Cardiac septum (tissue), 1 donor: ENCODE results near the gene KCTD17. TPM values are rescaled to one million over a fixed set of nuclear protein-coding genes. Genes with fewer than 3 reads are reported as not detected.

Experiments
- DNase-seq: peaks from one replicate; pipeline ENCODE4 v3.0.0-alpha.2; 2020; ENCODE audit warnings: low spot score
- intact Hi-C: fragments of 100-400 bp; cut with DNase I; formaldehyde crosslinking; loops from one replicate; pipeline ENCODE4 v1.14.0; 2022
- total RNA-seq: library from RNA; stranded (reverse); fragmentation: NEBNext Ultra II Directional; extraction: Animal tissue kit (Norgen Biotek cat#: 25700); gene quantifications from one replicate; pipeline ENCODE4 v1.2.1, GENCODE V29; 2021
- donor health status: DM: no; HTN: no; CAD: no.

Gene KCTD17
- total RNA-seq, 1 donor from 2014 or later, result 50.2 TPM

DNA sequence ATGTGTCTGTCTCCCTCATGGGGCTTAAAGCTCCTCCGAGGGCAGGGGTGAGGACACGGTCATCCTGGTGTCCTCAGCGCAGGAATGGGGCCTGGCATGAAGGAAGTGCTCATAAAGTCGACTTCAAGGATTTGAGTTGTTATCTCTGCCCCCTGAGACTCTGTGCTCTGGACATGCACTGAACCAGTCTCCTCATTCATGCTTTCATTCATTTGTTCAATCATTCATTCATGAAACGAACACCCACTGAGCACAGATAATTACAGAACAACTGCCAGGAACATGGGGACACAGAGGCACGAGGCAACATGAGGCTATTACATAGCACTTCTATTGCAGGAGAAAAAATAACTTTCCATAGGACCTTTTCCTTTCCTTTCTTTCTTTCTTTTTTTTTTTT lies 41.5 kb downstream of the KCTD17 start:
- DNase-seq, result no peak
- intact Hi-C loops, result no loop called here

DNA sequence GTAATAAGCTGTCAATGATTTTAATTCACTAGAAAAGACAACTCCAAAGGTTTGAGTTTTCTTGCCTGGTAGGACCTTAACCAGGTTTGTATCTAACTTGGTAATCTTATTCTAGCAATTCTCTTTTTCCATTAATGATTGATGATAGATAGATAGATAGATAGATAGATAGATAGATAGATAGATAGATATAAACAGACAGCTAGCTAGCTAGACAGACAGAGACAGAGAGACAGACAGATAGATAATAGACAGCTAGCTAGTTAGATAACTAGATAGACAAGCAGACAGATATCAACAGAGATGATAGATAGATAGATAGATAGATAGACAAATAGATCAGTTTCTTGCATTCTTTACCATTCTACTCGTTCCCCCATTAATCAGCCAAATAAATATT lies 42.7 kb downstream of the KCTD17 start:
- intact Hi-C loops, result no loop called here
- DNase-seq, result no peak

- no peak for DNase-seq
- intact Hi-C loops, result no loop called here
Measured at GRCh38 chr22:37095113-37095512, 43.6 kb downstream of the KCTD17 start.

DNA sequence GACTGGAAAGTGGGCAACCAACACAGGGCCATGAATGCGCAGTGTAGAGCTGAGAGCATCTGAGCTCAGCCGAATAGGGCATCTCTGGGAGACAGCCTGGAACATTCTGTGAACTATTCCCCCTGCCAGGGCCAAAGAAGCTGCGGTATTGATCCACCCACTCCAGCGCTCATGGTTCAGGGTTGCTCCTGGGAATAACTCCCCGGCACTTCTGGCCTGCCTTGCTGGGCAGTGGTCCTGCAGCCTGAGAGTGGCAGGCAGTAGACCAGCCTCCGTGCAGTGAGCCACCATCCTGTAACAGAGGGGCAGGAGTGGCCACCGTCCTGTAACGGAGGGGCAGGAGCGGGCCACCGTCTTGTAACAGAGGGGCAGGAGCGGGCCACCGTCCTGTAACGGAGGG lies 45.8 kb downstream of the KCTD17 start:
- DNase-seq, result no peak
- intact Hi-C loops, result no loop called here

DNA sequence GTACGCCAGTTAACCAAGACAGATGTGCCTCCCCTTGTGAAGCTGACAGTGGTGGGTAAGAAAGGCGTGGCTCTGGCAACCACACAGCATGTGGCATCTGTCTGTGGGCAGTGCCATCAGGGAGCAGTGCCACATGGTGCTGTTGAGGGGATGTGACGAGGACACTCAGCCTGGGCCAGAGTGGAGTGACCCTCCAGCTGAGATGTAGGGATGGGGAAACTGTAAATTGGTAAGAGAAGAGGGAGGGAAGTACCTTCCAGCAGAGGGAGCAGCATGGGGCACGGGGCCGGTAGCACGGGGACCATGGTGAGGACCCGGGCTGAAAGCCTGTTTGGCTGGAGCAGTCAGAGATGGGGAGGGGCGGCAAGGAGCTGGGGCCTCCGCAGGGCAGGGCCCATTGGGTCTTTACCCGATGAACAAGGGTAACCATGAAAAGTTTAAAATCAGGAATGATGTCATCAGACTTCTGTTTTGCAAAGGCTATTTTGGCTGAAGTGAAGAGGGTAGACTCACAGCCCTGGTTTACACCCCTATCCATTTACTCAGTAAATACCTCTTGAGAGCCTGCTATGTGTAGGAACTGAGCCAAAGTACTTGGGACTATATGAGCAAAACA lies 47.5 kb downstream of the KCTD17 start:
- intact Hi-C loops, result no loop called here
- no peak for DNase-seq

- intact Hi-C loops, result no loop called here
- DNase-seq, result no peak
Measured at GRCh38 chr22:37100589-37101127, 49.1 kb downstream of the KCTD17 start.

DNA sequence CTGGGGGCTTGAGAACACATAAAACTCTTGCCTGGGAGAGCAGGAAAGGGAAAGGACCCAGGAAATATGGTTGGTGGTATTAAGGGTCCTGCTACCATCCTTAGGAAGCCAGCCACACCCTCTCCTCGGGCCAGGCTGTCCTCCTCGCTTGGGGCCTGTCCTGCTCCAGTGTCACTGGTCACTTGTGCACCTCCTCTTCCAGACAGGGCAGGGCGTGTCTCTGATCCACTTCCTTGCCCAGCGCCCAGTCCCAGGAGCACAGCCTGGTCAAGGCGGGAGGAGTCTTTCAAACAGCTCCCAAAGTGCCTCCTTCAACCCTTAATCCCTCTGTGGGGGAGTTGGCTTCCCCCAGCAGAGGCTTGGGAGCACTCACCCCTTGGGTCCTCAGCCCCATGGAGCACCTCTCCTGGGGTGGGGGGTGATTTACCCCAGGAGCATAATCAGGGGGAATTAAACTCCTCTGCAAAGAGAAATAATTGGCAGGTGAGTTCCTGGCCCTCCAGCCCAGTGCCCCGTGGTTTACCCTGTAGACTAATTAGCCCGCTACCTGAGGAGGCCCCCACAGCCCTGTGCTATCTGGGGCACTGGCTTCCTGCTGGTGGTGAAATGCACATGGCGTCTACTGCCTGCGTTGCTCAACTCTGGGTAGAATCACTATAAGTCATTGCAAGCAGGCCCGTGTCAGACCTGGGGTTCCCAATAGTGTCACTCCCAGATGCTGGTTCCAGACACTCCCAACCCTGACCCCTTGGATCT lies 49.9 kb downstream of the KCTD17 start:
- intact Hi-C loops, result no loop called here
- no peak for DNase-seq

DNA sequence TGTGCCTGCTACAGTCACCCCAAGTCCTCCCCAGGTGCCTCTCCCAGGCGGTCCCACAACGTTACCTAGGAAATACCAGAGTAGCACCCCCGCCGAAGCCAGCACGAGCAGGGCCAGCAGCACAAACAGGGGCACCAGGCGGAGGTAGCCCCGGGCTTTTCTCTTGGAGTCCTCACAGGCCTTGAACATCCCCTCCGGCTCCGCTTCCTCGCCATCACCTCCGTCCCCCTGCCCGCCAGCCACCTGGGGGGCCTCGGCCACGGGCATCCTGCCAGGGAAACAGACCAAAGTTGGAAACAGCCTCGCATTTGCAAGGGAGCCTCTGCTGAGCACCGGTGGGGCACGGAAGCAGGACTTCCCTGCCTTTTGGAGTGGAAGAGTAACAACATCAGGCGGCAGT lies 51.6 kb downstream of the KCTD17 start:
- intact Hi-C loops, result no loop called here
- DNase-seq, result no peak

GRCh38 chr22:37103656-37104452 lies 52.3 kb downstream of the KCTD17 start:
- no peak for DNase-seq
- intact Hi-C loops, result no loop called here

GRCh38 chr22:37105154-37105553 lies 53.6 kb downstream of the KCTD17 start:
- DNase-seq, result no peak
- intact Hi-C loops, result no loop called here

- intact Hi-C loops, result no loop called here
- no peak for DNase-seq
Measured at GRCh38 chr22:37105990-37106389, 54.4 kb downstream of the KCTD17 start.

DNA sequence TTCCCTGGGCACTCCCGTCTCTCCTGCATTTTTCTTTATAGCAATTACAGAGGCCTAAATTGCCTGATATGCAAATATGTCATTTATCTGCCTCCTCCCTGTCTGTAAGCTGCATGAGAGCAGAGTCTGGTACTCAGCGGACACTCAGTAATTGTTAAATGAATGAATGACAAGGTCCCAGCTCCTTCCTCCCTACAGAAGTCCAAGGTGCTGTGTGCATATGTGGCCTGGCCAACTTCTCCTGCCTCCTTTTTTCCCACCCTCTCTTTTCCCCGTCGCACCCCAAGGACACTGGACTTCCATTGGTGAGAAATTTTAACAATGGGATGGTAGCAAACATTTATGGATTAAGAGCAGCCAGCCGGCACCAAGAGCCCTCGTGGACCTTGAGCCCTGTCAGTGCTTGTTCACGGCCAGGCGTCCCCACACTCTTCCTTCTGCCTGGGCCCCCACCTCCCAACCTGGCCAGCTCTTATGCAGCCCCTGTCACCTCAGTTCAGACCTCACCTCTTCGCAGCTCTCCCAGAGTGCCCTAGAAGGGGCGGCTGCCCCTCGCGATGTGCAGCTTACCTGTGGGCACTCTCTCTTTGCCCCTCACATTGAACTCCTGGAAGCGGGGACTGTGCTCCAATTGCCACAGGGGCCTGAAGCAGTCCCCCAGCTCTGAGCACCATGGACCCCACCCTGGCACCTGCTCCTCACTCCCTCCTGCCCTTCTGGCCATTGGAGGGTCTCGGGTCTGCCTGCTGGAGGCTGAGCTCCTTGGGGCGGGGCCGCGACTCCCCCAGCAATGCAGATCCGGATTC lies 56.5 kb downstream of the KCTD17 start:
- intact Hi-C loops, result no loop called here
- DNase-seq, result no peak

DNA sequence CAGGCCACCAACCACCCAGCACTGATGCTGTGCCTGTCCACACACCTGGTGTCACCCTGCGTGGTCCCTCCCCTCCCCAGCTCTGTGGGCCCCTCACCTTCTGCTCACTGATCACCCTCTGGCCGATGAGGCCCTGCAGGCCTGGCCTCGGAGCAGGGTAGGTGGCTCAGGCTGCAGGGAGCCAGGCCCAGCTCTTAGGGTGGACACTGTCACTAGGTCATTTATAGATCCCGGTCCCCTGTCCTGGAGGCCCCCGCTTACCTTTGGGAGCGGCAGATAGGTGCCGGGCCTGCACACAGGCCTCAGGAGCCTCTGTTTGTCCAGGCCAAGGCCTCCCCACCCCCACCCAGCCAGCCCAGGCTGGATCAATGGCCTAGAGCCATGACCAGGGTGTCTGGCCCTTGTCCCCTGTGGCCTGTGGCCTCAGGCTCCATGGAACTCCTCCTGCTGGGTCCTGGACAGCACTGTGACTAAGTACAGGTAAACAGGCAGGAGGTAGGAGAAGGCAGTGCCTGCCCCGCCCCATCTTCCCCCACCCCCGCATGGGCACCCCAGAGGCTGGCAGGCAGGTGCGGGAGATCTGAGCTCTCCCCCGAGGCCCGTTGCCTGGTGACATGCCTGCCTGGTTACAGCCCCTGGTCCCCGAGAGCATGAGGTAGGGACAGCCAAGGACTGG lies 57.8 kb downstream of the KCTD17 start, which contains the start of gene TMPRSS6:
Gene TMPRSS6, minus strand, starts transcription at position 472 of the 676 bp plus-strand sequence. CDS start 6,296 bp downstream, outside the sequence.
- intact Hi-C loops, result no loop called here
- DNase-seq, result no peak

GRCh38 chr22:37111156-37111717 lies 59.7 kb downstream of the KCTD17 start:
- no peak for DNase-seq
- intact Hi-C loops, result no loop called here

GRCh38 chr22:37112084-37112728 lies 60.7 kb downstream of the KCTD17 start:
- DNase-seq, result no peak
- intact Hi-C loops, result no loop called here
